Brain microvascular endothelial cell (primary cell): ENCODE results near the gene ST3GAL5.

Experiments used
- DNase-seq: peaks from one replicate; pipeline ENCODE4 v3.0.0-alpha.2; 2020
- H3K27ac ChIP-seq: fragments of 250-450 bp; sonication (Bioruptor Pico); 2 replicates; pipeline ENCODE4 v1.5.1; 2020; ENCODE audit warnings: mild to moderate bottlenecking, moderate library complexity
- H3K27me3 ChIP-seq: fragments of 250-450 bp; sonication (Bioruptor Pico); replicated peaks from 2 replicates; pipeline ENCODE4 v1.5.1; 2020; ENCODE audit warnings: mild to moderate bottlenecking
- H3K36me3 ChIP-seq: fragments of 250-450 bp; sonication (Bioruptor Pico); replicated peaks from 2 replicates; pipeline ENCODE4 v1.5.1; 2020; ENCODE audit warnings: mild to moderate bottlenecking
- H3K4me3 ChIP-seq: 2 replicates; pipeline ENCODE4 v1.5.1; 2011; ENCODE audit warnings: low read depth, mild to moderate bottlenecking, control low read depth, low read length, moderate library complexity
- in situ Hi-C: cut with HindIII; loops from 2 replicates; pipeline ENCODE4 v1.10.0; 2017; ENCODE audit warnings: low sequenced_read_pairs, low pct_ligation_motif_present
- TF ChIP-seq, protein P1 (sequence below): IDR thresholded peaks from 2 replicates; pipeline ENCODE4 v1.5.1; 2011; ENCODE audit warnings: low read depth, mild to moderate bottlenecking, moderate library complexity, low read length, control low read depth, inconsistent platforms; ENCODE audit errors: missing control alignments

The ST3GAL5 gene

DNA sequence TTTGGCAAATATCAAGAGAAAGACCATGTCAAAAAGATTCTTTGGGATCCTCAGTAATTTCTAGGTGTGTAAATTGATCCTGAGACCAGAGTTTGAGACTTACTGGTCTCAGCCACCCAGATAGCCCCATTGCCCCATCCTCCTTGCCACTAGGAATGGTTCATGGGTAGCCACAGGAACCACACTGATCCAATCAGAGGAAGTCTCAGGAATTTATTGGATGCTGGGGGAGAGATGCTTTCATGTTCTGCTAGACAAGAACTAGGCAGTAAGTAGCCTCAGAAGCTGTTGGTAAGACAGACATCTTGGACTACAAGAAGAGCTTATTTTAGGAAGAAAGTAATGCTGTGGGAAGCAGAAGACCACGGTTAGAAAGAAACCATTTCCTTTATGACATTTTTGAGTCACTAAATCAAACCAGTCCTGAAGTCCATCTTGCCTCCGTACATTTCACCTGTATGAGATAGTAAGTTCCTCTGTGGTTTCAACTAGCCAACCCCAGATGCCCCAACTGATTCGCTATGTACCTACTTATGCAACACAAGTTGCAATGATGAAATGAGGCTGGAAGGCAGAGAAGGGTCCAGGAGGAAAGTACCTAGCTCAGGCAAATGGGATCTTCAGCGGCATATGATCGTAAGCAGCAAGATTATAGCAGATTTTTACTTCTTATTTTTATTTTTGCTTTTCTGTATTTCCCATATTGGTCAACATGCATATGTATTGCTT is 3.6 kb upstream of the ST3GAL5 start:
- Histone ChIP-seq H3K4me3 (no peak overlapping the region), H3K27me3 (no peaks in the 10 kb centered on the region), H3K36me3 (no peaks in the 10 kb centered on the region), H3K27ac (no peak overlapping the region)
- in situ Hi-C loops: no loop called here
- TF ChIP-seq, protein P1, sequence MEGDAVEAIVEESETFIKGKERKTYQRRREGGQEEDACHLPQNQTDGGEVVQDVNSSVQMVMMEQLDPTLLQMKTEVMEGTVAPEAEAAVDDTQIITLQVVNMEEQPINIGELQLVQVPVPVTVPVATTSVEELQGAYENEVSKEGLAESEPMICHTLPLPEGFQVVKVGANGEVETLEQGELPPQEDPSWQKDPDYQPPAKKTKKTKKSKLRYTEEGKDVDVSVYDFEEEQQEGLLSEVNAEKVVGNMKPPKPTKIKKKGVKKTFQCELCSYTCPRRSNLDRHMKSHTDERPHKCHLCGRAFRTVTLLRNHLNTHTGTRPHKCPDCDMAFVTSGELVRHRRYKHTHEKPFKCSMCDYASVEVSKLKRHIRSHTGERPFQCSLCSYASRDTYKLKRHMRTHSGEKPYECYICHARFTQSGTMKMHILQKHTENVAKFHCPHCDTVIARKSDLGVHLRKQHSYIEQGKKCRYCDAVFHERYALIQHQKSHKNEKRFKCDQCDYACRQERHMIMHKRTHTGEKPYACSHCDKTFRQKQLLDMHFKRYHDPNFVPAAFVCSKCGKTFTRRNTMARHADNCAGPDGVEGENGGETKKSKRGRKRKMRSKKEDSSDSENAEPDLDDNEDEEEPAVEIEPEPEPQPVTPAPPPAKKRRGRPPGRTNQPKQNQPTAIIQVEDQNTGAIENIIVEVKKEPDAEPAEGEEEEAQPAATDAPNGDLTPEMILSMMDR: no peak
- no peak for DNase-seq

DNA sequence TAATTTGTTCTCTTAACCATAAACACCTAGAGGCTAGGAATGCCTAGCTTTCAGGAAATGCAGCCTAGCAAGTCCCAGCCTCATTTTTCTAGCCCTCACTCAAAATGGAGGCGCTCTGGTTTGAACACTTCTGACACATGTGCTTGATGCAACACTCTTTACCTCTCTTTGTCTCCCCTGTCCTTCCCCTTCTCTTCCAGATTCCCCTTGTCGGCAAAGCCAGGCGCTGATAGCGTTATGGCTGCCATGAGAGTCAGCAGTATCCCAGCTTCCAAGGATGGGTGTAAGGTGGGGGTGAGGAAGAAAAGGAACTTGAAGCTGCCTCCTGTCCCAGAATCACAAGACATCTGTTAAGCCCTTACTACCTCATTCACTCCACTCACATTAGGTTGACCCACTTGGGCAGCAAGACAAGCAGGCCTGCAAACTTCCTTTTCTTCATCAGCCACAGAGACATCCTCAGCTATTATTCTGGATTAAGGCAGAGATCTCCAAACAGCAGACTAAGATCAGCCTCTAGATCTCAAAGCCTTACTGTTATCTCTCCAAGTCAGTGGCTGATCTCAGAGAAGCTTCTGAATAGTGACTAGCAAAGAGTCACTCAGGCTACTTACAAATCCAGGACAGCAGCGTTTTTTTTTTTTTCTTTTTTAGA is 1.9 kb upstream of the ST3GAL5 start:
- H3K27ac ChIP-seq: no peak overlapping the region
- DNase-seq: no peak
- H3K27me3 ChIP-seq: no peaks in the 10 kb centered on the region
- H3K36me3 ChIP-seq: no peaks in the 10 kb centered on the region
- TF ChIP-seq, protein P1: no peak
- in situ Hi-C loops: no loop called here
- no peak overlapping the region for H3K4me3 ChIP-seq

DNA sequence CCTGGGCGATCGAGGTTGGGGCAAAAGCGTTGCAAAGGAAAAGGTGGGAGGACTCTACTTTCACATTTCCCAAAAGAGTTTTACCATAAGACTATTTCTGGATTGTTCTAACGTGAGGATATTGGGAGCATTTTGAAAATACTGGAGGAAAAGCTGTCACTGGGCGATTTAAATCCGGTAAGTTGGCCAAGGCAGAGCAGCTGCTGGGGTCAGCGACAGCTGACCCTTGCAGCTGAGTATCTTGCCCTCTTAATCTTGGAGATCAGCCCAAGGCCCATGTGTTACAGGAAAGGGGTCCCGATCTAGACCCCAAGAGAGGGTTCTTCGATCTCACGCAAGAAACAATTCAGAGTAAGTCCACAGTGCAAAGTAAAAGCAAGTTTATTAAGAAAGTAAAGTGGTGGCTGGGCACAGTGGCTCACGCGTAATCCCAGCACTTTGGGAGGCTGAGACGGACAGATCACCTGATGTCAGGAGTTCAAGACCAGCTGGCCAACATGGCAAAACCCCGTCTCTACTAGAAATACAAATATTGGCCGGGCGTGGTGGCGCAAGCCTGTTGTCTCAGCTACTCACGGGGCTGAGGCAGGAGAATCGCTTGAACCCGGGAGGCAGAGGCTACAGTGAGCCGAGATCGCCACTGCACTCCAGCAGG is 964 bp upstream of the ST3GAL5 start:
- Histone ChIP-seq H3K36me3 (no peaks in the 10 kb centered on the region), H3K27me3 (no peaks in the 10 kb centered on the region), H3K4me3 (peak overlapping the region; percentile 65), H3K27ac (peak overlapping the region; percentile 56)
- in situ Hi-C loops: no loop called here
- TF ChIP-seq, protein P1: no peak
- no peak for DNase-seq

DNA sequence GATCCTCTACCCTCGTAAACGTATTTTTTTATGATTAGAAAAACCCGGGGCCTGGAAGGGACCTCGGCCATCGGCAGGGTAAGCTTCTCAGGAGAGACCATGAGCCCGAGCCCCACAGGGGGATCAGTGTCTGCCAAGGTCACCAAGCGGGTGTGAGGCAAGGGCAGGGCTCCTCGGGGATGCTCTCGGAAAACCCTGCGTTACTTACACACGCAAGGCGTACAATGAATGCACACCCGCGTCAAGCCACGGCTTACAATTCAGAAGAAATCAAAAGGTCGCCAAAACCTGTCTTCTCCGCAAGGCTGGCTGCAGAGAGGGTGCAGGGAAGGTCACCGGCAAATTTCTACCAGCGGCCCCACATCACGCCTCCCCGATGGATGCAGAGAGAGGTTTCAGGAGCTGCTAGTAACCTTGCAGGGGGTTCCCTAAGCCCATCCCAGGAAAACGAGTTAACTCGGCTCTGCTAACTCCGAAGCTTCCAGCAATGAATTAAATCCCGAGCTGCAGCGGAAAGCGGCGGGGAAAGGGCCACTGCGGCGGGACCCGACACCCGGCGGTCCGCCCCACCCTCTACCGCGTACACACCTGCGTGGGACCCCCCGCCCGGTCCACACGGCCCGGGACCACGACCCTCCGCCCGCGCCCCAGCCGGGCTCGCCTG is 638 bp downstream of the ST3GAL5 start:
- H3K27ac ChIP-seq: no peak overlapping the region

DNA sequence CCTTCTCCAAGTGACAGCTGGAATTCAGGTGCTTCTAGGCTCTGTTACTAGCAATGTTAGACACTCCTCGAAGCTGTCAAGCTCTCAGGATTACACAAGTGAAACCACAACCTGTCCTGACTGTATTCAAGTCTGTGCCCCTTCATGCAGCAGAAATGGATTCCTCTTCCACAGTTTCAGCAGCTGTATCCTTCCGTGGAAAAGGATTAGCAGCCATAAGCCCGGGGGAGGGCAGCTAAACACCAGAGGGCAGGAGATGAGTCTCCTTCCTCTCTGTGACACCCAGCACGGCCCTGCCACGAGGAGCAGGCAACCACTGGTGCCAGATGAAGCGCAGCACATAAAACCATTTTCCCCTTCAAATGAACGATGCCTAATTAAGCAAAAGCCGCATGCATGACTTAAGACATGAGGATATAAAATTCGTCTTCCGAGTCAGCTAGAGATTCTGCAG is 1.2 kb downstream of the ST3GAL5 start:
- in situ Hi-C loops: no loop called here
- no peak for DNase-seq
- Histone ChIP-seq H3K27me3 (no peaks in the 10 kb centered on the region), H3K36me3 (no peaks in the 10 kb centered on the region), H3K27ac (no peak overlapping the region), H3K4me3 (peak overlapping the region; percentile 65)
- TF ChIP-seq, protein P1: no peak

More for the DNA sequence above, 638 bp downstream of the ST3GAL5 start:
- TF ChIP-seq, protein P1: no peak
- DNase-seq: no peak
- peak overlapping the region; percentile 65 for H3K4me3 ChIP-seq
- in situ Hi-C loops: no loop called here
- no peaks in the 10 kb centered on the region for H3K27me3 ChIP-seq
- H3K36me3 ChIP-seq: no peaks in the 10 kb centered on the region
